AG09309 (cell line): ENCODE measurements around the gene PRKN.

Experiments
- DNase-seq: peaks from one replicate; pipeline ENCODE4 v3.0.0-alpha.2; 2010; ENCODE audit warnings: low read depth
- H3K4me3 ChIP-seq: 2 replicates; pipeline ENCODE4 v1.5.1; 2011; ENCODE audit warnings: mild to moderate bottlenecking, low read depth, low read length, moderate library complexity; ENCODE audit not compliant: control insufficient read depth
- TF ChIP-seq, protein P1 (sequence below): IDR thresholded peaks from 2 replicates; pipeline ENCODE4 v1.5.1; 2011; ENCODE audit warnings: mild to moderate bottlenecking, low read depth, low read length, inconsistent platforms; ENCODE audit not compliant: insufficient read depth, control insufficient read depth; ENCODE audit errors: missing control alignments

Gene PRKN

DNA sequence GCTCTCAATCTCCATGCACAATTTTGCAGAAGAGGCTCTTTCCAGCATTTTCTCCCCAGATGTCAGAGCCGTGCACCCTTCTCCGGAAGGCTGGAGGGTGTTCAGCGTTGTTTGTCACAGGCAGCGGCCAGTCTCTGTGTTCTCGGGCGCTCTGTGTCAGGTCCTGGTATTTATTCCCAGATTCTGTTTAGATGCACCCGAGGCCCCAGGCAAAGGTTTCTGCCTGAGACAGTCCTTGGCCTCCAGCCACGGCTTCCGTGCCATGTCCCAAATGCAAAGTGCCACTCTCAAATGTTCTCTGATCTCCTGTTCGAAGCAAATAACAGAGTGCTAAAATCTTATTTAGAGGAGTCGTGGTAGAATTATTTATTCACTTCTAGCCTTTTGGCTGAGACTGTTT lies 1313.4 kb downstream of the PRKN start:
- TF ChIP-seq, protein P1, sequence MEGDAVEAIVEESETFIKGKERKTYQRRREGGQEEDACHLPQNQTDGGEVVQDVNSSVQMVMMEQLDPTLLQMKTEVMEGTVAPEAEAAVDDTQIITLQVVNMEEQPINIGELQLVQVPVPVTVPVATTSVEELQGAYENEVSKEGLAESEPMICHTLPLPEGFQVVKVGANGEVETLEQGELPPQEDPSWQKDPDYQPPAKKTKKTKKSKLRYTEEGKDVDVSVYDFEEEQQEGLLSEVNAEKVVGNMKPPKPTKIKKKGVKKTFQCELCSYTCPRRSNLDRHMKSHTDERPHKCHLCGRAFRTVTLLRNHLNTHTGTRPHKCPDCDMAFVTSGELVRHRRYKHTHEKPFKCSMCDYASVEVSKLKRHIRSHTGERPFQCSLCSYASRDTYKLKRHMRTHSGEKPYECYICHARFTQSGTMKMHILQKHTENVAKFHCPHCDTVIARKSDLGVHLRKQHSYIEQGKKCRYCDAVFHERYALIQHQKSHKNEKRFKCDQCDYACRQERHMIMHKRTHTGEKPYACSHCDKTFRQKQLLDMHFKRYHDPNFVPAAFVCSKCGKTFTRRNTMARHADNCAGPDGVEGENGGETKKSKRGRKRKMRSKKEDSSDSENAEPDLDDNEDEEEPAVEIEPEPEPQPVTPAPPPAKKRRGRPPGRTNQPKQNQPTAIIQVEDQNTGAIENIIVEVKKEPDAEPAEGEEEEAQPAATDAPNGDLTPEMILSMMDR, result no peak
- no peak for DNase-seq
- H3K4me3 ChIP-seq, result no peak overlapping the region

DNA sequence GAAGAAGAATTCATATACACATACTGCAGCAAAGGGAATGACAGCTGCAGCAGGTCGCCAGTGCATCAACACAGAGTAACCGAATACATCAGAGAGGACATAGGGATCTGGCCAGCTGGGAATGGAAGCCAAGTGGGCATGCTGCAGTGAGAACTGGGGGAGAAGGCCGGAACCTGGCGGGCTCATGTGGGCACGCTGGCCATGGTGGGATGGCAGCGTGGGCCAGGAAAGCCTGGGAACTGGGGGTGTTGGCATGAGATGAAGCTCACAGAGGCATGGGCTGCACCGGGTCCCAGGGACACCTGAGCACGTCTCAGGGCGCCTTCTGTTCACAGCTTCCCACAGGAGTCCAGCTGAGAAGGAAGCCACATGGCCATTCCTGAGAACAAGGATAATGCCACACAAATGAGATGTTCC lies 1314.2 kb downstream of the PRKN start:
- H3K4me3 ChIP-seq, result no peak overlapping the region
- TF ChIP-seq, protein P1, result no peak
- no peak for DNase-seq

DNA sequence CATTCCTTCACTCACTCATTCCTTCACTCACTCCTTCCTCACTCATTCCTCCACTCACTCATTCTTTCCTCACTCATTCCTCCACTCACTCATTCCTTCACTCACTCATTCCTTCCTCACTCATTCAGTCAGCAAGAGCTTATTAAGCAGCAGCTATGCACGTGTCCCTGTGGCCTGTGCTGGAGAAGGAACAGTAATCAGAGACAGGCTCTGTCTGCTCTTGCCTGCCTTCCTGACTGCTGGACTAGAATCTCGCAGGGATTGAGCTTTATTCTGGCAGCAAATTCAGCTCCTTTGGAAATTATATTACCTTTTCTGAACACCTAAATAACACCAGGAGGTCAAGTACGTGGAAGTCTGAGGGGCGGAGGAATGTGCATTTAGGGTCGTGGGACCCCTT lies 1314.8 kb downstream of the PRKN start:
- TF ChIP-seq, protein P1, result no peak
- no peak for DNase-seq
- no peak overlapping the region for H3K4me3 ChIP-seq

DNA sequence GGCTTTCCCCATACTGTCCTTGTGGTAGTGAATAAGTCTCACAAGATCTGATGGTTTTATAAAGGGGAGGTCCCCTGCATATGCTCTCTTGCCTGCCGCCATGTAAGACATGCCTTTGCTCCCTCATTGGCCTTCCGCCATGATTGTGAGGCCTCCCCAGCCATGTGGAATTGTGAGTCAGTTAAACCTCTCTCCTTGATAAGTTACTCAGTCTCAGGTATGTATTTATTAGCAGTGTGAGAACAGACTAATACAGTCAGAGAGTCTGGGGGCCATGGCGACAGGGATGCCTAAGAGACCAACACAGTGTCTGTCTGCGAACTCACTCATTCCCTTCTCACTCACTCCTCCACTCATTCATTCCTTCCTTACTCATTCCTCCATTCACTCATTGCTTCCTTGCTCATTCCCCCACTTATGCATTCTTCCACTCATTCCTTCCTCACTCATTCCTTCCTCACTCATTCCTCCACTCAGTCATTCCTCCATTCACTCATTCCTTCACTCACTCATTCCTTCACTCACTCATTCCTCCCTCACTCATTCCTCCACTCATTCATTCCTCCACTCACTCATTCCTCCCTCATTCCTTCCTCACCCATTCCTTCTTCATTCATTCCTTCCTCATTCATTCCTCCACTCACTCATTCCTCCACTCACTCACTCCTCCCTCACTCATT lies 1316.2 kb downstream of the PRKN start:
- no peak overlapping the region for H3K4me3 ChIP-seq
- no peak for DNase-seq
- TF ChIP-seq, protein P1, result no peak

DNA sequence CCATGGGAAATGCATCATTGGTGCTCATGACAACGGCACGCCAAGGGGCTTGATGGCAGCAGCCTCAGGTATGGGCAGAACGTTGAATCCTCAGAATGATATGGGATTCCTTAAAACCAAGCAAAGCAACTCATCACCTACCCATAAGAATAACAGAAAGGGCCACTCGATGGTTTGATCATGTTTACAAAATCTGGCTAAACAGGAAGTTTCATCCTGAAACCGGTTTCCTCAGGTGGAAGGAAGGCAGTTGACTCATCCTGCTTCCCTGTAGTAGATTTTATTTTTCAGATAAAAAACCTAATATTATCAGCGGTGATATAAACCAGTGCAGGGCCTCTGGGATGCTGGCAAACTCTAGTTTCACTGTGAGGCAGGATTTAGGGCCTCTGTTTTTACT lies 1316.8 kb downstream of the PRKN start:
- TF ChIP-seq, protein P1, result no peak
- H3K4me3 ChIP-seq, result no peak overlapping the region
- DNase-seq, result no peak

DNA sequence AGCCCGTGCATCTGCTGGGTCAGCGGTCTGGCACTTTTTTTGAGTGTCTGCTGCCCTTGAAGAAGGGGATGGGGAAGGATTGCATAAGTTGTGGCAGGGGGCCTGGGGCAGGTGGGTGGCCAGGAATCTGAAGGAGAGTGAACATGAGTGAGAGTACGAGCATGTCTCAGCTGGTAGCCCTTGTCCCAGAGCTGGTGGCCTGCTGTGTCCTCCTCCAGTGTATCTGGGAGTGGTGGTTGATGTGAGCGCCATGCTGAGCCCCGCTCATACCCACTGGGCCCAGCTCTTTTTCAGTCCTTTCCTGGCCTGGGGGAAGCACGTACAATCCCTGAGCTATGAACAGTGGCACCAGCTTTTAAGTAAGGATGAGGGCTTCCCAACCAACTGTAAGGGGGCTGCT lies 1317.5 kb downstream of the PRKN start:
- H3K4me3 ChIP-seq, result no peak overlapping the region
- TF ChIP-seq, protein P1, result no peak
- no peak for DNase-seq
